ENCODE results near the gene C12orf60. TPM values are rescaled to one million over a fixed set of nuclear protein-coding genes. Genes with fewer than 3 reads are reported as not detected.

The C12orf60 gene
- total RNA-seq, 6 experiments from 2014 or later, result 0.38 to 0.83 (median 0.64) TPM

GRCh38 chr12:14811486-14811885 is 8.0 kb downstream of the C12orf60 start:
- DNase-seq, result no peak
- TF ChIP-seq, protein P1, sequence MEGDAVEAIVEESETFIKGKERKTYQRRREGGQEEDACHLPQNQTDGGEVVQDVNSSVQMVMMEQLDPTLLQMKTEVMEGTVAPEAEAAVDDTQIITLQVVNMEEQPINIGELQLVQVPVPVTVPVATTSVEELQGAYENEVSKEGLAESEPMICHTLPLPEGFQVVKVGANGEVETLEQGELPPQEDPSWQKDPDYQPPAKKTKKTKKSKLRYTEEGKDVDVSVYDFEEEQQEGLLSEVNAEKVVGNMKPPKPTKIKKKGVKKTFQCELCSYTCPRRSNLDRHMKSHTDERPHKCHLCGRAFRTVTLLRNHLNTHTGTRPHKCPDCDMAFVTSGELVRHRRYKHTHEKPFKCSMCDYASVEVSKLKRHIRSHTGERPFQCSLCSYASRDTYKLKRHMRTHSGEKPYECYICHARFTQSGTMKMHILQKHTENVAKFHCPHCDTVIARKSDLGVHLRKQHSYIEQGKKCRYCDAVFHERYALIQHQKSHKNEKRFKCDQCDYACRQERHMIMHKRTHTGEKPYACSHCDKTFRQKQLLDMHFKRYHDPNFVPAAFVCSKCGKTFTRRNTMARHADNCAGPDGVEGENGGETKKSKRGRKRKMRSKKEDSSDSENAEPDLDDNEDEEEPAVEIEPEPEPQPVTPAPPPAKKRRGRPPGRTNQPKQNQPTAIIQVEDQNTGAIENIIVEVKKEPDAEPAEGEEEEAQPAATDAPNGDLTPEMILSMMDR (IDR thresholded peaks at IDR 0.05), result peak; percentile 21; the same call in 1 of the 2 replicates
- no peaks in the 10 kb centered on the region for H3K9me3 Mint-ChIP-seq
- no peaks in the 10 kb centered on the region for H3K36me3 Mint-ChIP-seq (ENCODE audit: low read depth)
- H3K4me1 Mint-ChIP-seq (ENCODE audit: low read depth), result no peaks in the 10 kb centered on the region
- no peak overlapping the region for H3K4me3 Mint-ChIP-seq
- no peaks in the 10 kb centered on the region for H3K27me3 Mint-ChIP-seq (ENCODE audit: insufficient read depth)
- H3K27ac Mint-ChIP-seq, result no peak overlapping the region

DNA sequence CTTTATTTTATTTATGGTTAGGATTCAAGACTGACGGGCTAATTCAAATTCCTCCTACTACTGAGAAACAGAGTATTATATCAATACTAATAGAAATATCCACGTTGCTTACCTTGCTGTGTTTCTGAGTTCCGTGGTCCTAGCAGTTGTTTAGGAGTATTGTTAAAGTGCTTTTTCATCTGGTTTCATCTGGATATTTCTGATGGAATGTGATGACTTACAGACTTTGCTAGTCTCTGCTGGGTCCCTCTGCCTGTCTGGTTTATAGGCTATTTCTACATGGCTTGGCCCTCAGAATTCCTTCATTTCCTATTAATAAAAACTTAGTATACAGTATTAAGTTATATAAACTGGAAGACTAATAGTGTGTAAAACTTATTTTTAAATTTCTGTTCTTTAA is 10.5 kb downstream of the C12orf60 start, which contains the start of gene SMCO3:
Gene SMCO3 (minus strand): TSS at position 169 of the 400 bp plus-strand sequence. CDS start 7,502 bp downstream, outside the sequence.
- Mint-ChIP-seq H3K27ac (no peak within 1 kb of the TSS), H3K27me3 (ENCODE audit: insufficient read depth) (no peaks in the 10 kb centered on the region; the same call in 1 of the 2 replicates), H3K4me1 (ENCODE audit: low read depth) (no peaks in the 10 kb centered on the region), H3K36me3 (ENCODE audit: low read depth) (no peaks in the 10 kb centered on the region), H3K9me3 (no peaks in the 10 kb centered on the region), H3K4me3 (no peak within 1 kb of the TSS; the same call in 1 of the 2 replicates)
- DNase-seq, result no peak
- TF ChIP-seq, protein P1 (IDR thresholded peaks at IDR 0.05), result no peak

DNA sequence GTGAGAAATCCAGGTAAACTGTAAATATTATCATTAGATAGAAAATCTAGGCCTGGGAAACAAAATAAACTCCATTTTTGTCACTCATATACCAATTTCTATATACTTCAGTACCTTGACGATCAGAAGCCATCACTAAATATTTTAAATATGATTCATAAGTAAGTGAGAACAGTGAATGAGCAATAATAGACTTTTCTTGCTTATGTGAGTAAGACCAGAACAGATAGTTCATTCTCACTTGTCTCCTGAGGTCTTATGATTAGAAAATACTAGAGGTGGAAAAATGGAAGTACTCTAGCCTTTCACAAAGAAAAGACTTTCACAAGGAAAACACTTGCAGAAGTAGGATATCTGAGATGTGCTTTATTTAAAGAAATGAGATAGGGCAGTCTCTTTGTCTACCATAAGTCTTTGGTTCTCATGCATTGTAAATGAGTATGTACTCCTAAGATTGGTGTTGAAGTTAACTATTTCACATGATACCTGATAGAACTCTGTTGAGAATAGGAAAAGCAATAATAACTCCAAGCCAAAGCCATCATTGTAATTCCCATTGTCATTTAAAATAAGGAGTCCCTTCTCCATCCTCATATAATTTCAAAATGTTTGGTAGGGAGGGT is 20.7 kb downstream of the C12orf60 start:
- no peak for DNase-seq
- Mint-ChIP-seq H3K27me3 (ENCODE audit: insufficient read depth) (peaks cover 5% of the 10 kb centered on the region; the same call in 1 of the 2 replicates), H3K27ac (no peak overlapping the region), H3K4me3 (no peak overlapping the region), H3K36me3 (ENCODE audit: low read depth) (no peaks in the 10 kb centered on the region), H3K4me1 (ENCODE audit: low read depth) (peaks cover 16% of the 10 kb centered on the region), H3K9me3 (no peaks in the 10 kb centered on the region)
- TF ChIP-seq, protein P1 (IDR thresholded peaks at IDR 0.05), result no peak

DNA sequence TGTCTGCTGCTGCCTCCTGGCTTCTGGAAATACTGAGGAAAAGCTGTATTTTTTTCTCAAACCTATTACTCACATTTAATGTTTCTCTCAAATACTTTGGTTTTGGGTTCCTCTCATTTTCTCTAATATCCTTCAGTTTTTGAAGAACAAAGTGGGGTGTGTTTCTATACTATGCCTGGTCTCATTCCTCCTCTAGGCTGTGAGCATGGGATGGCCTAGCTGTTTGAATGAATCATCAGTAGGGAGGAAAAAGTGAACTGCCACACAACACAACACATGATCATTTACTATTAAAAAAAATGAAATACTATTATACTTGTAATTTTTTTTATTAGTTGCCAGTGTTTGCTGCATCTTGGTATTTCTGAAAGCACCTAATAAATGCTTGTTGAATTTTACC is 21.8 kb downstream of the C12orf60 start:
- no peak for DNase-seq
- H3K27ac Mint-ChIP-seq, result no peak overlapping the region
- TF ChIP-seq, protein P1 (IDR thresholded peaks at IDR 0.05), result no peak
- peaks cover 5% of the 10 kb centered on the region; the same call in 1 of the 2 replicates for H3K27me3 Mint-ChIP-seq (ENCODE audit: insufficient read depth)
- no peak overlapping the region for H3K4me3 Mint-ChIP-seq
- H3K36me3 Mint-ChIP-seq (ENCODE audit: low read depth), result no peaks in the 10 kb centered on the region
- peaks cover 16% of the 10 kb centered on the region for H3K4me1 Mint-ChIP-seq (ENCODE audit: low read depth)
- H3K9me3 Mint-ChIP-seq, result no peaks in the 10 kb centered on the region

DNA sequence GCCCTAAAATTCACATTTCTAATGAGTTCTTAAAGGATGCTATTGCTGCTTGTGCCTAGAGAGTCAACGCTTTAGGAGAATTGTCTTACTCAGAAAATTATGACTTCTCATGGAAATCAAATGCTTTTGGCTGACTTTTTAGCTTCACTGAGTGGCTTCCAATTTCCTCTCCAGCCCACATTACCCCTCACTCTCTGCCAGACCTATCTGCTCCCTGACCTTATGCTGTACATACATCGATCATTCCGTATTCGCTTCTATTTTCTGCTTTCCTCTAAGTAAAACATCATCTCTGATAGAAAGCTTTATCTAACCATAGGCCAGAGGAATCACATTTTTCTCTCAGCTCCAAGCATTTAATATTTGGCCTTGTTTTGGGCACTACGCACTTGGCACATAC is 23.0 kb downstream of the C12orf60 start:
- Mint-ChIP-seq H3K4me1 (ENCODE audit: low read depth) (peaks cover 16% of the 10 kb centered on the region), H3K27ac (no peak overlapping the region), H3K27me3 (ENCODE audit: insufficient read depth) (no peaks in the 10 kb centered on the region), H3K36me3 (ENCODE audit: low read depth) (no peaks in the 10 kb centered on the region), H3K4me3 (no peak overlapping the region), H3K9me3 (no peaks in the 10 kb centered on the region)
- TF ChIP-seq, protein P1 (IDR thresholded peaks at IDR 0.05), result no peak
- no peak for DNase-seq

Measured in HFFc6 (cell line).